Measurements from ENCODE around the gene FEZ2.

GRCh38 chr2:36525245-36525644 lies 72.7 kb downstream of the FEZ2 start:
- TF ChIP-seq TARDBP (CRISPR knock-in tag; IDR thresholded peaks at IDR 0.05) (no peak), SYNCRIP (IDR thresholded peaks at IDR 0.05; ENCODE audit: insufficient read depth, low read depth, low read length) (no peak), PATZ1 (CRISPR knock-in tag; IDR thresholded peaks at IDR 0.05) (no peak), EP300 (IDR thresholded peaks at IDR 0.05; ENCODE audit: low read depth in 2 of 2, low read length in 2 of 2) (no peak), EP300 (CRISPR knock-in tag; IDR thresholded peaks at IDR 0.05; ENCODE audit: borderline replicate concordance) (no peak), ZNF740 (CRISPR knock-in tag; IDR thresholded peaks at IDR 0.05) (no peak), BORCS8-MEF2B (CRISPR knock-in tag; IDR thresholded peaks at IDR 0.05) (no peak), CTCF (CRISPR knock-in tag; IDR thresholded peaks at IDR 0.05) (no peak)
